Limb (tissue), 2 donors: Measurements from ENCODE around the gene MANSC1.

Experiments
- DNase-seq, 2 donors: peaks; one replicate each; pipeline ENCODE4 v3.0.0-alpha.2; 2016; ENCODE audit errors: extremely low spot score in 2 of 2

MANSC1 gene

DNA sequence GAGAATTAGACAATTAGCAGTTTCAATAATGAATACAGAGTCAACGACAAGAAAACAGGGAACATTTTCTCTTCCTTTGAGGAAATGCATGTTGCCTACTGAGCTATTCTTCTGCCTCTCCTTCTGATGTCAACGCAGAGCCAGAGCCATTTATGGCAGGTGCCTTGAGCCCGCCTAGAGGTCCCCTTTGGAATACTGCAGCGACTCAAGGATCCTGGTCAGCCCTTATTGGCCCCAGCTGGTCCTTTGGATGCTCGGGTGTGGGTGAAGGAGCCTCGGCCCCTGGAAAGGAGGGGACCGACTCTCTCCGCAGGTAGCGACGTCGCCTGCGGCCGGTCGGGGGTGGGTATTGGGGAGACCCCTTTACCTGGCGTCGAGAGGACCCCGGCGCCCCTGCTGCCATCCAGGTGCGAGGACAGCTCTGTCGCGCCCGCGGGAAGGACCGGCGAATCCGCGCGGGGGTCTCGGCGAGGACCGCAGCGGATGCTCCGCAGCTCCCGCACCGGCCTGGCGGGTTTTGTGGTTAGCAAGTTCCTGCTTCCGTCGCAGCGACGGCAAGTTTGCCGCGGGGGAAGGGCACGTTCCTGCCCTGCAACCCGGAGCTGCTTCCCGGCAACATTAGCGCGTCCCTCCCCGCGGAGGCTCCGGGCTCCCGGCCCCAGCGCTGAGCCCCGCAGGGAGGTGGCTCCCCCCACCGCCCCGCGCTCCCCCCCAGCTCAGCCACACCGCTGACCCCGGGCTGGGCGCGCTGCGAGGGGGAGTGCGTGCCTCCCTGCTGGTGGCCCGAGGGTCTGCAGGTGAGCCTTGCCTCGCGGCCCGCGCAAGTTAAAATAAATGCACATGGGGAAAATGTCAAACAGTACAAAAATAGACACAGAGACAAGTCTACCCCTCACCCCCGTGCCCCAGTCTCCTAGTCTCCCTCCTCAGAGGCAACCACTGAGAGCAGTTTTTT is at the start of gene MANSC1:
Gene MANSC1 (minus strand): TSS at position 532 of the 955 bp plus-strand sequence. CDS start 6,928 bp downstream, outside the sequence.
- DNase-seq = peak; percentile 12 to 73

DNA sequence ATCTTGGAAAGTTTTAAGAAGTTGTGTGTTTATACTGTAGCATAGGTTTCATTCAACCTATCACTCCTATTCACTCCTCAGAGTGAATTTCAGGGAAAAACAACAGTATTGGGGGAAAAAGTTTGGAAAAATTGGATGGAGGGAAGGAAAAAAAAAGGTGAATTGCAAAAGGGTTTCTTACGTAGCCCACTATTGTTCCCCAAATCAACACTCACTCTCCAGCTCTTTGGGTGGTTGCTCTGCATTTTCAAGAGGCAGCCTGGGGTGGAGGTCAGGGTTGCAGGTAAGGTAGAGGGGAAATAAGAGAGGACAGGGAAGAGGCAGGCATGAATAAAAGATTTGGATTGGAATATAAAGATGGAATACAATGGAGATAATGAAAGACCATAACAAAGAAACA is 49.1 kb upstream of the MANSC1 start:
- no peak for DNase-seq

DNA sequence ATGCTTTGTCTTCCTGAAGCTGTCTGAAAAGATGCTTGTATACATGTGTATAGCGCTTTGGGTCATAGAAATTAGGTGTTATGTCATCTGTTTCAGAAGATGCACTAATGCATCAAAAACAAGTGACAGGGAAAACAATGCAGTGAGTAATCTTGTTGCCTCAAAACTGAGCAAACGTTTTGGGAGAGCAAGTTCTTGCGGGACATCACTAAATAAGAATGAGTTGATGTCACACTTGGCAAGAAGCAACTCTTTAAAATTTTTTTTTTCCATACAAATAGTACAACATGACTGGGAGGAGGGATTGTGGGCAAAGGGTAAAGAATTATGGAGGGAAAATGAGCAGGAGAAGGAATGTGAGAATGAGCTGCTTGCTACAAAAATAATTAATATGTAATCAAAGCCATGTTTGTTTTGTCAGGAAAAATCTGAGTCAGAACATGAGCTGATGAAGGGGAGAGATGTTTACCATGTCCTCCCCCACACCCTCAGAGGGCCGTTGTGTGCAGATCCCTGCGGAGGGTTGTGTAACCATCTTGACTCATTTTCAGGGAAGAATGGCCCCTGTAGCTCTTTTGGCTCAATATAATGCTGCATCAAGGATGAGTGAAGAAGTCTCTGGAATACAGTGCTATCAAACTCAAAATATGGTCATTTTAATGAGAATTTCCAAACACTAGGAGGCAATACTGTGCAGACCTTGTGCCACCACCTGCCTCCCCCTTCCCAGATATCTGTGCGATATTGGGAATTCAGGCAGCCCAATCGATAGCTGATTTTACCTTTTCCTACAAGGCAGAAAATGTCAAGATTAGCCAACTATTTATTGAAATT is 48.2 kb upstream of the MANSC1 start:
- peak in 1 of 2 donors; percentile 56 for DNase-seq

DNA sequence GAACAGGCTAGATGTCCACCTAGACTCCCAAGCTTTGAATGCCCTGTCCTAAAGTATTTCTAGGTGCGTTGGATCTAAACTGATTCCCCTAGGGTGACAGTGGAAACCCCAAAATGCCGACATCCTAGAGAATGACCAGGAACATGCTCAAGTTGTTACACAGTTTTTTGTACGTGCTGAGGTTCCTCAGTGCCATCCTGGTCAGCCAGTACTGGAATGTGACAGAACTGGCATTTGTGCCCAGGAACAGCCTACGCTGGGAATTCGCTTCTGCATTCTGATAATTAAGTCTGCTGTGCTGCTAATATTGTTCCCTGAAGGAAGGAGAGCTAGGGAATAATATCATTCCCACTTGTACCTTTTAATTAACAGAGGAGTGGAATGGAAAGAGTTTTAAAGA is 47.1 kb upstream of the MANSC1 start:
- DNase-seq = no peak

DNA sequence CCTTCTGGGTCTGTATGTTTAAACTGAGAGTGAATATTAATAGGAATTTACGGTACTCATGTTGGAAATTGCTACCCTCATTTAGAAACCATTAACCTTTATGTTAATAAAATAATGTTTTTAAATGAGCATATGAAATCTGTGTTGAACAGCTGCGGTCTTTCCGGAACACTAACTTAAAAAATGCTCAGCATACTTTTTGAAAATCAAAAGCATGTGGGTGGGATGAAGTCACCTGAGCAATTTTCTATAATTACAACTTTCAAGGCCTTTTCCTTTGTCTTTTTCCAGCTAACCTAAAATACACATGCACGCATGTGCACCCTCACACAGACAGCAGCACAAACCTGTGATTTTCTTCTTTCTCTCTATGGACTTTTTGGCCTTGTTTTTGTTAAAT is 46.7 kb upstream of the MANSC1 start:
- DNase-seq = no peak

DNA sequence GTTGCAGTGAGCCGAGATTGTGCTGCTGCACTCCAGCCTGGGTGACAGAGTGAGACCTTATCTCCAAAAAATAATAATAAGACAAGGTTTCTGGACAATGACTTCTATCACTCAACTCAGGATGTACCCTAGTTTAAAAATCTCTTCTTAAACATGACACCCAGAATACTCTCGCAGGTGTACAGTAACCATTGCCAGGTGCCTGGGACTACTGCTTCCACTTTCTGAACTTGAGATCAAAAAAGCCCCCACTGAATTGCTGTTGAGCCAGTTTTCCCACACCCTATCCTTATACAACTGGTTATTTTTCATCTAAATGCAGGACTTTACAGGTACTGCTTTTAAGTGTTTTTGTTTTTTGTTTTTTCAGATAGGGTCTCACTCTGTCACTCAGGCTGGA is 43.1 kb upstream of the MANSC1 start:
- DNase-seq = no peak

DNA sequence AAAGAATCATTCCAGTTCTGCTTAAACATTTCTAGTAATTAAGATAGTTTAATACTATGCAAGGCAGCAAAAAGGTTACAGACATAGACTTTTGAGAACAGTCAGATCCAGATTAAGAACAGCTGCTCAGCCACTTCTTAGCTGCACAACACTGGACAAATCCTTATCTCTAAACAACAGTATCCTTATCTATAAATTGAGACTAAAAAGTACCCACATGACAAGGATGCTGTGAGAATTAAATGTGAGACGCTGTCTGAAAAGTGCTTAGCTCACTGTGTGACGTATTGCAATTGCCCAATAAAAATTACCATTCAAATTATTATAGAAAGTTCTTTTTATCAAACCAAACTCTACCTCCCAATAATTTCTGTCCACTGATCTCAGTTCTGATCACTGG is 42.4 kb upstream of the MANSC1 start:
- no peak for DNase-seq

DNA sequence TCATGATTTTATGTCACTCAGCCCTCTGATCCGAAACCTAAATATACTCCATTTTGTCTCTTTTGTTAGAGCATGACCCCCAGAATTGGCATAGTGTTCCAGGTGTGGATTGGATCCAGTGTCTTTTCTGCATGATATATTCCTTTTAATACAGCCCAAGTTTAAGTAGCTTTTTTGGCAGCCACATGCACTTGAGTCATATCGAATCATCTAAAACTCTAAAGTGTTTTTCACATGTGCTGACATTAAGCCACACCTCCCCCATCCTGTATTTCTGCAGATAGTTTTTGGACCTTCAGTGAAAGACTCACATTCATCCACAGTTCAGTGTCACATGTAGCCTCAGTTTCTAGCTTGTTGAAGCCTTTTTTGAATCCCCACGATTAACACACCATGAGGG is 37.5 kb upstream of the MANSC1 start:
- no peak for DNase-seq

DNA sequence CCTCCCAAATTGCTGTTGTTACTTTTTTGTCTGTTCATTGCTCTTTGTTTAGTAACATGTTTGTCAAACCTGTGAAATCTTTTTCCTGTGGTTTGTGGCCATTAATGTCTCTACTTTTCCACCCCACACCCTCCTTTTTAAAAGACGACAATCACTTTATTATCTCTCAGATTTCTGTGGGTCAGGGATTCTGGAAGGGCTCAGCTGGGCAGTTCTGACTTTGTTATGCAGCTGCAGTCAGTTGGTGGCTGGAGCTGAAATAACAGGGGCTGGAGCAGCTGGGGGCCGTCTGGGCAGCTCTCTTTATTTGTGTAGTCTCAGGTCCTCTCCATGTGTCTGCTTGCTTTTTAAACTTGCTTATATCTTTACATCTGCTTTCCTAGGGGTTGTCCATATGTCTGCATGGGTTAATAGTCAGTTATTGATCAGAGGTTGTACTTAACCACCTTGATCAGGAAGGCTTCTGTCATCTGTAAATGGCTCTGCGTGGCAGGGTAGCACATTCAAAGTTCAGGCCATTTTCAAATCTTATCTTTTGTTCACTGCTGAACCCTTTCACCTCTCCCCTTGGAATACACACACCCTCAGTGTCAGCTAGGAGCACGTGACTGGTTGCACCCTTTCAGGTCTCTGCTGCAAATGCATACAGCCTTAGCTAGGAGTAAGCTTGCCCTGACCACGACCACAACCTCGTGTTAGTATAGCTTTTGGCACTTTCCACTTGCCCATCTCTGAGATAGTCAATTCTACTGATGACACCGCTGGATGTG is 34.7 kb upstream of the MANSC1 start:
- DNase-seq = no peak

DNA sequence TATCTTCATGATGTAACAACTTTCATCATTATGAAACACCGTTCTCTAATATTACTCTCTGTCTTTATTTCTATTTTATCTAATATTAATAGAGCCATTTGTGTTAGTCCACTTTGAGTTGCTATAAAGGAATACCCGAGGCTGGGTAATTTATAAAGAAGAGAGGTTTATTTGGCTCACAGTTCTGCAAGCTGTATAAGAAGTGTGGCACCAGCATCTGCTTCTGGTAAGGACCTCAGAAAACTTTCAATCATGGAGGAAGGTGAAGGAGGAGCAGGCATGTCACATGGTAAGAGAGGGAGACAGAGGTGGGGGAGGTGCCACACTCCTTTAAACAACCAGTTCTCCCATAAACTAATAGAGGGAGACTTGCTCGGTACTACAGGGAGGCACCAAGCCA is 31.9 kb upstream of the MANSC1 start:
- DNase-seq = no peak

DNA sequence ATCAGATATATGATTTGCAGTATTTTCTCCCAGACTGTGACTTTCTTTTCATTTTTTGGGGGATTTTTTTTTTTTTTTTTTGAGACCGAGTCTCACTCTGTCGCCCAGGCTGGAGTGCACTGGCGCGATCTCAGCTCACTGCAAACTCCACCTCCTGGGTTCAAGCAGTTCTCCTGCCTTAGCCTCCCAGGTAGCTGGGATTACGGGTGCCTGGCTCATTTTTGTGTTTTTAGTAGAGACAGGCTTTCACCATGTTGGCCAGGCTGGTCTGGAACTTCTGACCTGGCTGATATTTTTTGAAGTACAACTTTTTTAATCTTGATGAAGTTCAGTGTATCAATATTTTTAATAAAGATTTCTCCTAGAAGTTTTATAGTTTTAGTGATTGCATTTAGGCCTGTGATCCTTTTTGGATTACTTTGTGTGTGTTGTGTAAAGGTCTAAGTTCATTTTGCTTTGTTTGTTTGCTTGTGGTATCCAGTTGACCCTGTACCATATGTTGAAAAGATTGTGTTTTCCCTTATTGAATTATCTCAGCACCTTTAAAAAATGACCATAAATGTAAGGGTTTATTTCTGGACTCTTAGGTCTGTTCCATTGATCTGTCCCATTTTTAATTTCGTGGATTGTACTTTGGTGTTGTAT is 31.0 kb upstream of the MANSC1 start:
- no peak for DNase-seq

DNA sequence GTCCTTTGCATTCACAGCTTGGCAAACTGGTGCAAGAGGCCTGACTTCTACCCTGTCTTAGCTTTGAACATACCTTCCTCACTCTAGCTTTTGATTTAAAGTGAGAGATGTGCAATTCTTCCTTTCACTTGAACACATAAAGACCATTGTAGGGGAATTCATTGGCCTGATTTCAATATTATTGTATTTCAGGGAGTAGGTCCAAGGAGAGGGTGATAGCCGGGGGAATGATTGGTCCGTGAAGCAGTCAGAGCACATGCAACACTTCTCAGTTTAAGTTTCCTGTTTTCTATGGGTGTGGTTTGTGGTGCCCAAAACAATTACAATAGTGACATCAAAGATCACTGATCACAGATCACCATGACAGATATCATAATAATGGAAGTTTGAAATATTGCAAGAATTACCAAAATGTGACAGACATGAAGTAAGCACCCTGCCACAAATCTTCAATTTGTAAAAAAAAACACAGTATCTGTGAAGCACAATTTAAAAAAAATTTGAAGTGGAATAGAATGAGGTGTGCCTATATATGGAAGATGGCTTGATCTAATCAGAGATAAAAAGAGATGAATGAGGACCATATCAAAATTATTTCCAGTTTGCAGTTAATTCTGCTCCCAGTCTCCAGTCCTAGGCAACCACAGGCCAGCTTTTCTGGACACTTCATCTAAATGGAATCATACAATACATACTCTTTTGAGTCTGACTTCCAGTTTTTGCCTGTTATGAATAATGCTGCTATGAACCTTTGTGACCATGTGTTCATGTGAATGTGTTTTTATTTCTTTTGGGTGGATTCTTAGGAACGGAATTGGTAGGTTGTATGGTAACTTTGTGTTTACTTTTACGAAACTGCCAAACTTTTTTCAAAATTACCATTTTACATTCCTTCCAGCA is 30.0 kb upstream of the MANSC1 start:
- DNase-seq = no peak

DNA sequence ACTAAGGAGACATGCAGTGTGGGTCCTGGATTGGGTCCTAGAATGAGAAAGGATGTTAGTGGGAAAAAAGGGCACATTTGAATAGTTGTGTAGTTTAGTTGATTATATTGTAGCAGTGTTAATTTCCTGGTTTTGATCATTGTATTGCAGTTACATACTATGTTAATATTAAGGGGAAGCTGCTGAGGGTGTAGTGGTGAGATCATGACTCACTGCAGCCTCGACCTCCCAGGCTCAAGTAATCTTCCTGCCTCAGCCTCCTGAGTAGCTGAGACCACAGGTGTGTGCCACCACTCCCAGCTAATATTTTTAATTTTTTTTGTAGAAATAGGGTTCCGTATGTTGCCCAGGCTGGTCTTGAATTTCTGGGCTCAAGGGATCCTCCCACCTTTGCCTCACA is 28.6 kb upstream of the MANSC1 start:
- DNase-seq = no peak

DNA sequence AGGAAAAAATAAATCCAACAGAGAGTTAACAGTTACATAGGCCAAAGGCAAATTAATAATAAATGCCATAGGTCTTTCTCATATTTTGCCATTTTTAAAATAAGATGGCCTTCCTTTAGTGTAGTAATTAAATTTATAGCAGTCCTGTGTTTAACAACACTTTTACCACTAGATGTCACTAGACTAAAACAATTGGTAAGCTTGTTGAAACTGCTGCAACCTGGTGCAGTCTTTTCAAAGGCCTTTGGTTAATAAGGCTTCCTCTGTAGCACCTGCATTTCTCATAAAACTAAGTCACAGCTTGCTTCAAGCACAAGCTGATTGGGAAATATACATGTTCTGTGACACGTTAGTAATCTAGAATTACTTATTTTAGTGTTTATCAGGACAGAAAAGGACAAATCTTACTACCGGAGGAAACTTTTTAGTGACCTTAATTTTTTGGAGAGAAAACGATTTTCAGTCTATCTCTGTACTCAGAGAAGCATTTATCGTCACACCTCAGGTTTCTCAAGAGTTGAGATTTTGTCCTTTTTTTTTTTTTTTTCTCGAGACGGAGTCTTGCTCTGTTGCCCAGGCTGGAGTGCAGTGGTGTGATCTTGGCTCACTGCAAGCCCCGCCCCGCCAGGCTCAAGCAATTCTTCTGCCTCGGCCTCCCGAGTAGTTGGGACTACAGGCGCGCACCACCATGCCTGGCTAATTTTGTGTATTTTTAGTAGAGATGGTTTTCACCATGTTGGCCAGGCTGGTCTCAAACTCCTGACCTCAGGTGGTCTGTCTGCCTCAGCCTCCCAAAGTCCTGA is 26.8 kb upstream of the MANSC1 start:
- peak in 1 of 2 donors; percentile 90 for DNase-seq

DNA sequence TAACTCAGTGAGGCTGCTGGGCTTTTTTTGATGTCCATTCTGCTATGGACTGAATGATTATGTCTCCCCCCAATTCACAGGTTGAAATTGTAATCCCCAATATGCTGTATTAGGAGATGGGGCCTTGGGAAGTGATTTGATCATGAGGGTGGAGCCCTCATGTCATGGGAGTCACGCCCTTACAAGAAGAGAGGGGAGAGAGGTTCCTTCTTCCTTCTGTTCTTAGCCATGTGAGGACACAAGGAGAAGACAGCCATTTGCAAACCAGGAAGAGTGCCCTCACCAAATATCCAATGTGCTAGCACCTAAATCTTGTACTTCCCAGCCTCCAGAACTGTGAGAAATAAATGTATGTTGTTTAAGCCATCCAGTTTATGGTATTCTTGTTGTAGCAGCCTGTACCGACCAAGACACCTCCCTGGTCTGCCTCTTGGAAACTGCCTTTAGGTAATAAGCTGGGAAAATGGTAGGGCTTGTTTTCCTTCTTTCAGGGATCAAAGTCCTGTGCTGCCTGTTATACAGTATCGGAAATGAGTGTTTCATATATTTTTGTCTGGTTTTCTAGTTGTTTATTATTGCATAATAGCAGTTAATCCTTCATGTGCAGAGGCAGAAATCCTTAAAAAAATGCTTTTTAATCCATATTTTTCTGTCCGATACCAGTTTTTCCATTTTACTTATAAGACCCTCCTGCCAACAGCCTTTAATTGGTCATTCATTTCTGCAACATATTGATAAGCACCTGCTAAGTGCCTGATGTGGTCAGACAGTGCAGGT is 23.1 kb upstream of the MANSC1 start:
- no peak for DNase-seq

DNA sequence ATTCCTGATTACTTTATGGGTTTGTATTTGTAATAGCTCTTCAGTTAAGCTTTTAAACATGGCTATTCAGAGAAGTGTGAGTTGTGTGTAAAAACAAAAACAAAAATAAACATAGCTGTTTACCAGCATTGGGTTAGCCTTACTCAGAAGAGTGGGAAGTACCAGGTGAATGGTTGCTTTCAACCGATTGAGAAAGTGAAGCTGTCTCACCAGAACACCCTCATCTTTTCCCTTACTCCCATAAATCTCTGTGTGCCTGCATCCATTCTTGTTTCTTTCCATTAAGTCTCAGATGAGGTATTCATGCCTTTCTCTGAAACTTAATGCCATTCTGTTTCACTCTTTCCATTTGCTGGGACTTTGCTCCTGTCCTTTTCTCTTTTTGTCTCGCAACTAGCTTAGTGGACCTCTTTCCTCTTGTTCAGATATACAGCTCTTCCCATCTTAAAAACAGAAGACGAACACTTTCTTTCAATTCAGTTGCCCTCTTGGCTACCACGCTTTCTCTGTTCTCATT is 17.5 kb upstream of the MANSC1 start:
- DNase-seq = no peak

DNA sequence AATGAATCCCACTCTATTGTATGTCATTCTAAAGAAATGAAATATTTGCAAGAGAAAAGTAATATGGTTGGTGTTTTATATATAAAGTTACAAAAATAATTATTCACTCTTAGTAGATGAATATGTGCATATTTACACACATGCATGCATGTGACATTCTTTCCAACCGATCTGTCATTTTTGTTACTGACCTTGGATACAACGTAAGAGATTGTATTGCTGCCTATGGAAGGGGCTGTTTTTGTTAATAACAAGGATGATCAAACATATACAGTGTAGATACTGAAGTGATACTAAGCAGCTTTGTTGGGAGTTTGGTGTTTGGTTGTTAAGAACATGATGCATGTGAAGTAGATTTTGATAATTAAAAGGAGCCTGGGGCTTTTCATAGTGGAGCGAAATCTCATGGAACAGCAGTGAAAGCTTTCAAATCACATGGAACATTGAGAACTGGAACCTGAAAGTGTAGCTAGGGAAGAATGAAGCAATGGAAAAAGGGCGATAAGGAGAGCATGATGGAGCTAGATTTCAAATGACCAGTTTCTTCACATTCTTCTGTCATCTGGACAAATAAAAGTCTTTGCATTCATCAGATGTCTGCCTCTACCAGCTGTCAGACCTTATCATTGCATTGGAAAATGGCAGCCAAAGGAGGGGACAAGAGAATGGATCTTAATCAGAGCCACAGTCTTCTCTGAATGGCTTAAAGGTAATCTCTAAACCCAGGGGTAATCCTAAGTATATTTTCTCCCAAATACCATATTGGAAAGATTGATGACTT is 16.8 kb upstream of the MANSC1 start:
- DNase-seq = no peak
